TTC549 (cell line): Measurements from ENCODE around the gene FAM131A.

Experiments
- FAIRE-seq: peaks from 2 replicates; lab custom pipeline; 2012; peaks lifted over from hg19 to GRCh38; lab: Jason Lieb, UNC

Gene FAM131A

GRCh38 chr3:184377882-184378445 is 40.6 kb downstream of the FAM131A start, which contains the start of gene THPO:
Gene THPO, minus strand, starts transcription at chr3:184378207. Its CDS starts 1,948 bp downstream, at chr3:184376259.
- no peak for FAIRE-seq

- FAIRE-seq, result no peak
Observed at GRCh38 chr3:184378651-184379357, 41.4 kb downstream of the FAM131A start.

GRCh38 chr3:184379358-184380184 is 42.2 kb downstream of the FAM131A start, which contains the start of gene CHRD:
Gene CHRD, plus strand, starts transcription at chr3:184380054. Its CDS starts 265 bp downstream, at chr3:184380319.
- FAIRE-seq, result no peak

GRCh38 chr3:184380185-184380626 is 42.8 kb downstream of the FAM131A start:
- no peak for FAIRE-seq

- no peak for FAIRE-seq
Observed at GRCh38 chr3:184380627-184381260, 43.3 kb downstream of the FAM131A start.

- no peak for FAIRE-seq
Observed at GRCh38 chr3:184381261-184382224, 44.1 kb downstream of the FAM131A start.

GRCh38 chr3:184382326-184383032 is 45.1 kb downstream of the FAM131A start:
- FAIRE-seq, result no peak

- no peak for FAIRE-seq
Observed at GRCh38 chr3:184383033-184383740, 45.8 kb downstream of the FAM131A start.

GRCh38 chr3:184384342-184384741 is 46.9 kb downstream of the FAM131A start:
- no peak for FAIRE-seq

GRCh38 chr3:184384856-184385422 is 47.5 kb downstream of the FAM131A start:
- FAIRE-seq, result no peak

- FAIRE-seq, result no peak
Observed at GRCh38 chr3:184386047-184386806, 48.8 kb downstream of the FAM131A start.

- FAIRE-seq, result no peak
Observed at GRCh38 chr3:184387174-184387714, 49.8 kb downstream of the FAM131A start.

- FAIRE-seq, result no peak
Observed at GRCh38 chr3:184388164-184388935, 51.0 kb downstream of the FAM131A start.

- no peak for FAIRE-seq
Observed at GRCh38 chr3:184388936-184389230, 51.5 kb downstream of the FAM131A start.

- no peak for FAIRE-seq
Observed at GRCh38 chr3:184389384-184389783, 52.0 kb downstream of the FAM131A start.

GRCh38 chr3:184389935-184390528 is 52.6 kb downstream of the FAM131A start:
- no peak for FAIRE-seq

GRCh38 chr3:184391266-184391665 is 53.9 kb downstream of the FAM131A start:
- no peak for FAIRE-seq

- FAIRE-seq, result no peak
Observed at GRCh38 chr3:184395320-184395660, 57.9 kb downstream of the FAM131A start.
